HepG2 (cell line): ENCODE measurements around the gene COL26A1. TPM values are rescaled to one million over a fixed set of nuclear protein-coding genes. Genes with fewer than 3 reads are reported as not detected.

Experiments used
- ATAC-seq: fragments of 200-7000 bp; cut with Tn5 transposase; 3 replicates; pipeline ENCODE4 v1.9.1; 2020; ENCODE audit warnings: mild to moderate bottlenecking, moderate library complexity
- BruUV-seq: library from RNA; stranded (reverse); fragments of 400-500 nt; replicated peaks from 2 replicates; lab custom pipeline; 2021; lab: Mats Ljungman, UMichigan
- CTCF ChIA-PET: fragments of 300-600 bp; formaldehyde crosslinking; extraction: SDS; loops from one replicate; lab custom pipeline; 2021; ENCODE audit warnings: low total read pairs, inconsistent platforms, low intra/inter-chr PET ratio; lab: Yijun Ruan, JAX
- POLR2A ChIA-PET: fragments of 350-600 bp; sonication (Branson Sonifier 250); formaldehyde crosslinking; loops from one replicate; lab custom pipeline; 2020; ENCODE audit warnings: antibody characterized with exemption, inconsistent platforms; lab: Yijun Ruan, JAX
- DNase-seq: peaks from one replicate; pipeline ENCODE4 v3.0.0-alpha.2; 2015; ENCODE audit warnings: low spot score
- FAIRE-seq: peaks from 3 replicates; lab custom pipeline; 2011; peaks lifted over from hg19 to GRCh38; lab: Jason Lieb, UNC
- H2AFZ ChIP-seq: one replicate; pipeline ENCODE4 v1.6.1; 2011; ENCODE audit warnings: low read length, inconsistent platforms
- H3K27ac ChIP-seq: fragments of 300-600 bp; 3 replicates; pipeline ENCODE4 v1.8.0; 2011; ENCODE audit warnings: mixed run types, mild to moderate bottlenecking, mixed read lengths, low read length, inconsistent platforms; ENCODE audit not compliant: insufficient read depth; ENCODE audit errors: extremely low read length
- H3K27me3 ChIP-seq, 2 experiments: fragments of 200-600 bp in 1 of 2; 2 replicates in 1 of 2; 3 replicates in 1 of 2; pipeline versions ENCODE4 v1.6.0 to v1.8.0; 2011; ENCODE audit warnings: low read length in 2 of 2, mild to moderate bottlenecking in 2 of 2, moderate library complexity in 2 of 2, inconsistent platforms in 1 of 2; ENCODE audit not compliant: insufficient read depth in 2 of 2, control insufficient read depth in 1 of 2
- H3K36me3 ChIP-seq, 2 experiments: fragments of 200-600 bp in 1 of 2; replicated peaks in 1 of 2; 2 replicates in 1 of 2; 3 replicates in 1 of 2; pipeline versions ENCODE4 v1.5.1 to v1.8.0; 2011; ENCODE audit warnings: low read length in 2 of 2, inconsistent platforms in 1 of 2; ENCODE audit not compliant: insufficient read depth in 2 of 2, control insufficient read depth in 1 of 2
- H3K4me1 ChIP-seq: 2 replicates; pipeline ENCODE4 v1.5.1; 2012; ENCODE audit warnings: low read length, inconsistent platforms; ENCODE audit not compliant: insufficient read depth
- H3K4me2 ChIP-seq: 2 replicates; pipeline ENCODE4 v1.6.0; 2011; ENCODE audit warnings: low read depth, low read length, inconsistent platforms
- H3K4me3 ChIP-seq, 3 experiments: fragments of 200-600 bp in 1 of 3; sonication (generic), shearing (Covaris generic) in 1 of 3; replicated peaks in 1 of 3; 2 replicates each; pipeline ENCODE4 v1.5.1; 2011 to 2016; ENCODE audit warnings: low read length in 3 of 3, inconsistent platforms in 2 of 3, low read depth in 2 of 3, mild to moderate bottlenecking in 2 of 3, control low read depth in 1 of 3, mixed read lengths in 1 of 3; ENCODE audit not compliant: insufficient read depth in 1 of 3
- H3K79me2 ChIP-seq: one replicate; pipeline ENCODE4 v1.6.1; 2011; ENCODE audit warnings: low read length, inconsistent platforms; ENCODE audit not compliant: insufficient read depth
- H3K9ac ChIP-seq: 2 replicates; pipeline ENCODE4 v1.6.0; 2011; ENCODE audit warnings: mild to moderate bottlenecking, low read depth, low read length, inconsistent platforms; ENCODE audit not compliant: insufficient read depth
- H3K9me3 ChIP-seq: 2 replicates; pipeline ENCODE4 v1.5.1; 2012; ENCODE audit warnings: mild to moderate bottlenecking, low read length
- H4K20me1 ChIP-seq: 2 replicates; pipeline ENCODE4 v1.6.0; 2011; ENCODE audit warnings: inconsistent platforms, mild to moderate bottlenecking, low read length, moderate library complexity; ENCODE audit not compliant: insufficient read depth
- GRHL1 ChIP-seq: sonication (generic); formaldehyde crosslinking; conservative IDR thresholded peaks from 2 replicates; pipeline ENCODE4 v1.8.0; 2022; ENCODE audit warnings: missing genetic modification reagents
- HOXA5 ChIP-seq: sonication (generic); formaldehyde crosslinking; IDR thresholded peaks from 2 replicates; pipeline ENCODE4 v1.4.0; 2020; ENCODE audit warnings: missing genetic modification reagents
- IRF2 ChIP-seq: IDR thresholded peaks from 2 replicates; pipeline ENCODE4 v1.6.1; 2018; ENCODE audit warnings: missing genetic modification reagents, missing compliant biosample characterization
- KDM5B ChIP-seq: sonication (generic); formaldehyde crosslinking; IDR thresholded peaks from 2 replicates; pipeline ENCODE4 v1.4.0; 2020; ENCODE audit warnings: missing genetic modification reagents, mild to moderate bottlenecking, borderline replicate concordance
- MTF1 ChIP-seq: sonication (generic); formaldehyde crosslinking; IDR thresholded peaks from 2 replicates; pipeline ENCODE4 v1.5.0; 2020; ENCODE audit warnings: missing genetic modification reagents
- PCBP2 ChIP-seq: fragments of 200-400 bp; formaldehyde crosslinking; optimal IDR thresholded peaks from 2 replicates; pipeline ENCODE3; 2018; ENCODE audit warnings: low read length, low read depth; ENCODE audit not compliant: poor library complexity, severe bottlenecking
- ZNF687 ChIP-seq: sonication (generic); formaldehyde crosslinking; IDR thresholded peaks from 2 replicates; pipeline ENCODE4 v1.5.1; 2020; ENCODE audit warnings: mild to moderate bottlenecking, missing genetic modification reagents, moderate library complexity
- WGBS: methylation state at CpG from one replicate; pipeline ENCODE4 v1.1.6; 2017; ENCODE audit warnings: low lambda C conversion rate; 5-methylcytosine and 5-hydroxymethylcytosine counted together
- in situ Hi-C: cut with HindIII; loops from 2 replicates; pipeline ENCODE4 v1.10.0; 2017; ENCODE audit warnings: low pct_unique_long_range_greater_than_20kb; ENCODE audit not compliant: extremely low pct_ligation_motif_present
- intact Hi-C: fragments of 100-400 bp; cut with micrococcal nuclease; formaldehyde crosslinking; loops from one replicate; pipeline ENCODE4 v1.10.0; 2022; ENCODE audit not compliant: unreplicated experiment
- polyA plus RNA-seq, 8 experiments: library from polyadenylated mRNA; depleted of rRNA in 3 of 8; stranded (reverse) in 7 of 8; unstranded in 1 of 8; fragments of >200 nt; fragmentation: Illumina TruSeq in 4 of 8; extraction: Trizol in 4 of 8; gene quantifications; 2 replicates each; pipeline versions ENCODE4 v1.2.1 to v1.2.3, GENCODE V29; 2011 to 2016; ENCODE audit warnings: low read depth in 4 of 8, missing spikeins in 1 of 8, mixed read lengths in 1 of 8; ENCODE audit not compliant: insufficient read depth in 1 of 8
- small RNA-seq, 3 experiments: library from RNA; depleted of rRNA; stranded (forward); fragments of <200 nt; gene quantifications; one replicate each; pipeline ENCODE3, GENCODE V24; 2012; ENCODE audit warnings: low read depth in 2 of 3, low replicate concordance in 1 of 3; ENCODE audit not compliant: insufficient read length in 3 of 3, insufficient read depth in 2 of 3
- total RNA-seq, 5 experiments: library from RNA; depleted of rRNA; stranded (reverse); fragments of >200 nt; fragmentation: Illumina TruSeq; extraction: Trizol; gene quantifications; 2 replicates each; pipeline ENCODE4 v1.2.3, GENCODE V29; 2016; ENCODE audit warnings: low read depth in 1 of 5

Gene COL26A1
- total and polyA plus RNA-seq, 2 of the 13 experiments (the other 11 are each of a cell fraction or from before 2014, with no cell fraction given) = 7.8 to 9.2 TPM

DNA sequence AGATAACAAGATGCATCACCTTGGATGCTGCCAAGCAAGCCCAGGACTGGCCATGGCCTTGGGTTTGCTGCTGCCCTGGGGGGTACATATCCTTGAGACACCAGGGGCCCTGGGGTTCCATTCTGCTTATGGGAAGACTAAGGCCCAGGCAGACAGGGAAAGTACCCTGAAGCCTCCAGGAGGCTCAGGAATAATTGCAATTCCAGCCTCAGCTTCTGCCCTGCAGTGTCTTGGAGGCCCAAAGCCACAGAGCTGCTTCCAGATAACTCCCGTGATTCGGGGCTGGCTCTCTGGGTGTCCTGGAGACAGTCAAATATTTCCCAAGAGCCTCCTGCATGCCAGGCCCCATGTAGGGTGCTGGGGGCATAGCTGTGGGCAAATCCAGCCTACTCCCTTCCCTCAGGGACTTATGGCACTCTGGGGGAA lies 243.8 kb downstream of the COL26A1 start:
- no peaks in the 10 kb centered on the region for H3K9me3 ChIP-seq
- FAIRE-seq (no peak), DNase-seq (no peak), ATAC-seq (no peak)
- no peaks in the 10 kb centered on the region for H4K20me1 ChIP-seq
- no TSS peak for BruUV-seq
- peaks cover 5 to 20% of the 10 kb centered on the region in 2 experiments; a peak in 3 of 5 replicates for H3K27me3 ChIP-seq
- ChIA-PET CTCF (no interaction called here), POLR2A (no interaction called here)
- no peak overlapping the region for H3K27ac ChIP-seq
- H3K4me3 ChIP-seq = no peak overlapping the region
- in situ Hi-C loops = no loop called here
- peaks cover 15% of the 10 kb centered on the region for H3K4me1 ChIP-seq
- no peak overlapping the region for H2AFZ ChIP-seq
- intact Hi-C loops = no loop called here
- TF ChIP-seq MTF1 = no peak
- no peak for TF ChIP-seq ZNF687 (CRISPR knock-in tag)
- no peak for TF ChIP-seq KDM5B
- no peak for TF ChIP-seq IRF2 (CRISPR knock-in tag)
- no peak for TF ChIP-seq PCBP2
- TF ChIP-seq HOXA5 (CRISPR knock-in tag) = no peak
- TF ChIP-seq GRHL1 (CRISPR knock-in tag) = no peak
- no peak overlapping the region for H3K4me2 ChIP-seq
- no peaks in the 10 kb centered on the region for H3K36me3 ChIP-seq
- H3K9ac ChIP-seq = no peak overlapping the region
- H3K79me2 ChIP-seq = no peaks in the 10 kb centered on the region
- 20% methylated on average over 1 of the region's 2 CpGs for WGBS

Small RNA genes within 50 kb of the gene (small RNA-seq; reads per million reads assigned to genes)
- gene AC004965.1 = 0 reads per million in 3 experiments

Other genes with a start within 250 kb of the COL26A1 start
- gene SERPINE1, start 235.8 kb upstream of the COL26A1 start, total RNA-seq (2016; rRNA removed; fragmentation: Illumina TruSeq; extraction: Trizol) = 9.2 and 21.2 TPM in 2 replicates
- gene SERPINE1, start 235.8 kb upstream of the COL26A1 start, polyA plus RNA-seq (2011; rRNA removed) = 1,576 and 2,365 TPM in 2 replicates
- 57.5 and 77.9 TPM in 2 replicates for gene AP1S1, start 208.4 kb upstream of the COL26A1 start, total RNA-seq (2016; rRNA removed; fragmentation: Illumina TruSeq; extraction: Trizol)
- 65.2 and 68.1 TPM in 2 replicates for gene AP1S1, start 208.4 kb upstream of the COL26A1 start, polyA plus RNA-seq (2011; rRNA removed)
- gene VGF, start 197.3 kb upstream of the COL26A1 start, total RNA-seq (2016; rRNA removed; fragmentation: Illumina TruSeq; extraction: Trizol) = 0.10 and 0.46 TPM in 2 replicates
- 0.12 and 0.21 TPM in 2 replicates for gene VGF, start 197.3 kb upstream of the COL26A1 start, polyA plus RNA-seq (2011; rRNA removed)
- not detected in 2 replicates for gene NAT16, start 182.6 kb upstream of the COL26A1 start, total RNA-seq (2016; rRNA removed; fragmentation: Illumina TruSeq; extraction: Trizol)
- gene NAT16, start 182.6 kb upstream of the COL26A1 start, polyA plus RNA-seq (2011; rRNA removed) = 0.04 TPM in 1 of 2 replicates, not detected in the other
- 5.5 and 22.5 TPM in 2 replicates for gene MOGAT3, start 161.8 kb upstream of the COL26A1 start, total RNA-seq (2016; rRNA removed; fragmentation: Illumina TruSeq; extraction: Trizol)
- gene MOGAT3, start 161.8 kb upstream of the COL26A1 start, polyA plus RNA-seq (2011; rRNA removed) = 30.5 and 39.2 TPM in 2 replicates
- 22.2 and 67.4 TPM in 2 replicates for gene PLOD3, start 145.3 kb upstream of the COL26A1 start, total RNA-seq (2016; rRNA removed; fragmentation: Illumina TruSeq; extraction: Trizol)
- gene PLOD3, start 145.3 kb upstream of the COL26A1 start, polyA plus RNA-seq (2011; rRNA removed) = 65.8 and 69.0 TPM in 2 replicates
- 64.5 and 66.5 TPM in 2 replicates for gene ZNHIT1, start 144.7 kb upstream of the COL26A1 start, total RNA-seq (2016; rRNA removed; fragmentation: Illumina TruSeq; extraction: Trizol)
- gene ZNHIT1, start 144.7 kb upstream of the COL26A1 start, polyA plus RNA-seq (2011; rRNA removed) = 32.5 and 36.8 TPM in 2 replicates
- 2.2 and 7.1 TPM in 2 replicates for gene CLDN15, start 125.1 kb upstream of the COL26A1 start, total RNA-seq (2016; rRNA removed; fragmentation: Illumina TruSeq; extraction: Trizol)
- gene CLDN15, start 125.1 kb upstream of the COL26A1 start, polyA plus RNA-seq (2011; rRNA removed) = 17.8 and 20.6 TPM in 2 replicates
- gene FIS1, start 117.8 kb upstream of the COL26A1 start, total RNA-seq (2016; rRNA removed; fragmentation: Illumina TruSeq; extraction: Trizol) = 97.5 and 122 TPM in 2 replicates
- gene FIS1, start 117.8 kb upstream of the COL26A1 start, polyA plus RNA-seq (2011; rRNA removed) = 97.5 and 101 TPM in 2 replicates
- gene IFT22, start 41.1 kb upstream of the COL26A1 start, total RNA-seq (2016; rRNA removed; fragmentation: Illumina TruSeq; extraction: Trizol) = 14.5 and 16.5 TPM in 2 replicates
- 7.8 and 8.9 TPM in 2 replicates for gene IFT22, start 41.1 kb upstream of the COL26A1 start, polyA plus RNA-seq (2011; rRNA removed)